ENCODE measurements around the gene PLEKHD1. TPM values are rescaled to one million over a fixed set of nuclear protein-coding genes. Genes with fewer than 3 reads are reported as not detected.

PLEKHD1 gene
- total RNA-seq, 2 experiments from 2014 or later: 0.09 to 0.19 TPM

GRCh38 chr14:69490219-69490918 lies 5.8 kb downstream of the PLEKHD1 start:
- no peaks in the 10 kb centered on the region for H3K79me2 ChIP-seq (ENCODE audit: insufficient read depth, low read depth, low read length)
- TF ChIP-seq CTCF (conservative IDR thresholded peaks at IDR 0.05; ENCODE audit: low read length): no peak
- intact Hi-C loops (cut with micrococcal nuclease; ENCODE audit: unreplicated experiment): no loop called here
- no peak overlapping the region for H3K4me2 ChIP-seq (ENCODE audit: low read length)
- ChIA-PET POLR2A (no interaction called here), CTCF (ENCODE audit: unreplicated experiment) (no interaction called here)
- DNase-seq (ENCODE audit: low spot score): no peak
- no peaks in the 10 kb centered on the region for H3K36me3 ChIP-seq (ENCODE audit: insufficient read depth, low read length)
- no peaks in the 10 kb centered on the region for H3K9me3 ChIP-seq (ENCODE audit: low read length)
- no peak overlapping the region for H3K27ac ChIP-seq (ENCODE audit: low read depth, low read length, poor library complexity, severe bottlenecking)
- H2AFZ ChIP-seq (ENCODE audit: low read length): no peak overlapping the region
- H3K4me3 ChIP-seq (ENCODE audit: low read depth, low read length, poor library complexity, severe bottlenecking): no peak overlapping the region
- BruUV-seq (replicated peaks): no TSS peak
- no peaks in the 10 kb centered on the region for H4K20me1 ChIP-seq (ENCODE audit: insufficient read depth, low read length)
- H3K9me2 ChIP-seq (ENCODE audit: insufficient read depth, low read length): no peaks in the 10 kb centered on the region
- H3K4me1 ChIP-seq (ENCODE audit: insufficient read depth, low read length, poor library complexity, severe bottlenecking): no peaks in the 10 kb centered on the region

- H3K4me1 ChIP-seq (ENCODE audit: insufficient read depth, low read length, poor library complexity, severe bottlenecking): no peaks in the 10 kb centered on the region
- CTCF ChIA-PET (ENCODE audit: unreplicated experiment): no interaction called here
- H3K9me3 ChIP-seq (ENCODE audit: low read length): no peaks in the 10 kb centered on the region
- no peaks in the 10 kb centered on the region for H4K20me1 ChIP-seq (ENCODE audit: insufficient read depth, low read length)
- intact Hi-C loops (cut with micrococcal nuclease; ENCODE audit: unreplicated experiment): no loop called here
- H2AFZ ChIP-seq (ENCODE audit: low read length): no peak overlapping the region
- H3K27ac ChIP-seq (ENCODE audit: low read depth, low read length, poor library complexity, severe bottlenecking): no peak overlapping the region
- BruUV-seq (replicated peaks): no TSS peak
- H3K4me3 ChIP-seq (ENCODE audit: low read depth, low read length, poor library complexity, severe bottlenecking): no peak overlapping the region
- H3K79me2 ChIP-seq (ENCODE audit: insufficient read depth, low read depth, low read length): no peaks in the 10 kb centered on the region
- no peaks in the 10 kb centered on the region for H3K36me3 ChIP-seq (ENCODE audit: insufficient read depth, low read length)
- POLR2A ChIA-PET: no interaction called here
- no peak overlapping the region for H3K4me2 ChIP-seq (ENCODE audit: low read length)
- DNase-seq (ENCODE audit: low spot score): no peak
- no peak for TF ChIP-seq CTCF (conservative IDR thresholded peaks at IDR 0.05; ENCODE audit: low read length)
- no peak for TF ChIP-seq EZH2phosphoT487 (IDR thresholded peaks at IDR 0.05; ENCODE audit: borderline replicate concordance, low read depth, low read length)
- no peaks in the 10 kb centered on the region for H3K9me2 ChIP-seq (ENCODE audit: insufficient read depth, low read length)
Observed at GRCh38 chr14:69491193-69491592, 6.7 kb downstream of the PLEKHD1 start.

GRCh38 chr14:69493038-69493437 lies 8.5 kb downstream of the PLEKHD1 start:
- no peak for TF ChIP-seq EZH2phosphoT487 (IDR thresholded peaks at IDR 0.05; ENCODE audit: borderline replicate concordance, low read depth, low read length)
- no TSS peak for BruUV-seq (replicated peaks)
- Histone ChIP-seq H4K20me1 (ENCODE audit: insufficient read depth, low read length) (no peaks in the 10 kb centered on the region), H3K4me2 (ENCODE audit: low read length) (no peak overlapping the region), H3K79me2 (ENCODE audit: insufficient read depth, low read depth, low read length) (no peaks in the 10 kb centered on the region), H3K4me1 (ENCODE audit: insufficient read depth, low read length, poor library complexity, severe bottlenecking) (no peaks in the 10 kb centered on the region), H3K4me3 (ENCODE audit: low read depth, low read length, poor library complexity, severe bottlenecking) (no peak overlapping the region), H3K9me3 (ENCODE audit: low read length) (no peaks in the 10 kb centered on the region), H3K9me2 (ENCODE audit: insufficient read depth, low read length) (no peaks in the 10 kb centered on the region), H3K36me3 (ENCODE audit: insufficient read depth, low read length) (no peaks in the 10 kb centered on the region), H2AFZ (ENCODE audit: low read length) (no peak overlapping the region), H3K27ac (ENCODE audit: low read depth, low read length, poor library complexity, severe bottlenecking) (no peak overlapping the region)
- intact Hi-C loops (cut with micrococcal nuclease; ENCODE audit: unreplicated experiment): no loop called here
- CTCF ChIA-PET (ENCODE audit: unreplicated experiment): no interaction called here
- POLR2A ChIA-PET: interaction anchor here (0.9 kb wide), 1 partner anchor 260 kb away, joined by 3 read pairs; no protein-coding TSS in a partner anchor
- DNase-seq (ENCODE audit: low spot score): no peak

Measured in OCI-LY7 (cell line).